Globus pallidus (tissue), 1 donor: ENCODE results near the gene PLD5.

Source experiments
- DNase-seq: peaks from one replicate; pipeline ENCODE4 v3.0.0-alpha.2; 2015; ENCODE audit warnings: low spot score

PLD5 gene

DNA sequence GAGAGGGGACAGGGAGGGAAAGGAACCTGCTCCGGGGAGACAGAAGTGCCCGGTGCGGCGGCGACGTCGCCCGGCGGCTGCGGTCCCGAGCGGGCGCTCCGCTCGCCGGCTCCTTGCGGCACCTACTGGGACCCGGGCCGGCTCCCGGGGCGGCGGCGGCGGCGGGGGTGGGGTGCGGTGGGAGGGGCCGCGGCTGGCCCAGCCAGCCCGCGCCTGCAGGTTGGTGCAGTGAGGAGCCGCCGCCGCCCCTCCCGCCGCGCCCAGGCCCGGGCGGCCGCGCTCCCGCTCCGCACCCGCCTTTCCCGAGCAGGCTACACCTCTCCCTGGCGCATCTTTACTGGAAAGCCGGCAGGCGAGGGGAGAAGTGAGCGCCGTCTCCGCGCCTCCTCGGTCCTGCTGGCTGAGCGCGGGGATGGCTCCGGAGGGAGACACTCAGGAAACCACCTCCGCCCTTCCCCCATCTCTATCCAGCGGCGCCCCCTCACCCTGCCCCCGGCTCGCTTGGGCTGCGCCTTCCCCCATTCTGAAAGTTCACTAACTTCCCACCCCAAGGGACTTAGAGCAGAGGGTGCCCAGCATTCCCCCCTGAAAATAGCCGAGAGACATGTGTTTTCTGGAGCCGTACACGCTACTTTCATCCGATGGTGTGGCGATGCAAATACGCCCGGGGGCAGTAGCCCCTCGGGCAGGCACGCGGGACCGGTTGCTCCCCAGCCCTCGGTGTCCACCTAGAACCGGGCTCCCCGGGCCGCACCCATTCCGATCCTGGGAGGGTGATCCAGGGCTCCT lies at the start of gene PLD5:
Gene PLD5, minus strand, starts transcription at position 127 of the 789 bp plus-strand sequence.
- DNase-seq, result peak; percentile 14

GRCh38 chr1:242569867-242570266 lies 45.4 kb upstream of the PLD5 start:
- DNase-seq, result no peak

GRCh38 chr1:242568666-242569065 lies 44.2 kb upstream of the PLD5 start:
- no peak for DNase-seq

DNA sequence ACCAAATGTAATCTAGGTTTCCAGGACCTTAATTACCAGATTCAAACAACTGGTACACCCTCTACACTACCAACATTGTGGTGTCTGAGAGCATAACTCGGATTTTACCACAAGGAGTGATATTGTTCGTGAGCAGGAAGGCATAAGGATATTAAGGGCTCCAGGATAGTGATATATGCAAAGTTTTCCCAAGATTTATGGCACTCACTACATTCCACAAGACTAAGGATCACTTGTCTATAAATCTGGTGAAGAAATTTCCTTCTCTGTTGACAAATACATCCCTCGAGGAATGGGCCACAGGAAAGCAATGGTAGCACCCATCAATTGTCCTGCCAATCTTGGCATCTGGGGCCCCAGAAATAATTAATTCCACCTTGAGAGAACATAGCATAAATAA lies 43.1 kb upstream of the PLD5 start:
- DNase-seq, result no peak

- DNase-seq, result no peak
Measured at GRCh38 chr1:242556759-242557158, 32.3 kb upstream of the PLD5 start.

GRCh38 chr1:242556276-242556675 lies 31.8 kb upstream of the PLD5 start:
- DNase-seq, result no peak

GRCh38 chr1:242554577-242554976 lies 30.1 kb upstream of the PLD5 start:
- no peak for DNase-seq

- DNase-seq, result no peak
Measured at GRCh38 chr1:242546849-242547729, 22.6 kb upstream of the PLD5 start.

GRCh38 chr1:242546441-242546840 lies 21.9 kb upstream of the PLD5 start:
- no peak for DNase-seq

- DNase-seq, result no peak
Measured at GRCh38 chr1:242544071-242544470, 19.6 kb upstream of the PLD5 start.

- no peak for DNase-seq
Measured at GRCh38 chr1:242542271-242542670, 17.8 kb upstream of the PLD5 start.

DNA sequence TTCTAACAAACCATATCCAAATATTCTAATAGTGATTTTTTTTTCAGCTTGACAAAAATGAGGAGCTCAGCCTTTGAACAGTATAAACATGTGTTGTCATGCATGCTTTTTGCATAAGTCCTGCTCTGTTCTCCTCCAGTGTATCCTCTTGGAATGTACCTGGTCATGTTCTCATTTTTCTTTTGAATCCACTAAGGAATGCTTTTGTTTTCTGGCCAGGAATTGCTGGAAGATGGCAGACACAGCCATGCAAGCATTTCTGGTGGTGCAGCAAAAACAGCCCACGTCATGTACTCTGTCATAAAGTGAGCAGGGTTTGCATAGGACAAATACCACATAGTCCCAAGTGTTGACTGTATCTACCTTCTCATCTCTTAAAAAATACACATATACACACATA lies 11.5 kb upstream of the PLD5 start:
- DNase-seq, result no peak

DNA sequence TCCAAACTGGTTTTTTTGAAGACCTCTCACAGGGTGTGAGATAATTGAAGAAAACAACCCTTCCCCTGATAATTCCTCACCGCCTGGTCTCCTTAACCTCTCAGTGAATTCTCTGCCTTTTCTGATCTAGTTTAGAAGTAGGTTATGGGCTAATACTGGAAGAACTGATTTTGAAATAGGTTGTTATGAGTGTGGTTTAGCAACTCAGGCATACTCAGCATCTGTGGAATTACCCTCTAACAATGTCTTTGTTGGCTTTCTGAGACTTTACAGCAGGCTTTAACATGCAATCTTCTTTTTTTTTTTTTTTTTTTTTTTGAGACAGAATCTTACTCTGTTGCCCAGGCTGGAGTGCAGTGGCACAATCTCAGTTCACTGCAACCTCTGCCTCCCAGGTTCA lies 10.3 kb upstream of the PLD5 start:
- DNase-seq, result no peak

GRCh38 chr1:242530761-242531160 lies 6.3 kb upstream of the PLD5 start:
- no peak for DNase-seq

DNA sequence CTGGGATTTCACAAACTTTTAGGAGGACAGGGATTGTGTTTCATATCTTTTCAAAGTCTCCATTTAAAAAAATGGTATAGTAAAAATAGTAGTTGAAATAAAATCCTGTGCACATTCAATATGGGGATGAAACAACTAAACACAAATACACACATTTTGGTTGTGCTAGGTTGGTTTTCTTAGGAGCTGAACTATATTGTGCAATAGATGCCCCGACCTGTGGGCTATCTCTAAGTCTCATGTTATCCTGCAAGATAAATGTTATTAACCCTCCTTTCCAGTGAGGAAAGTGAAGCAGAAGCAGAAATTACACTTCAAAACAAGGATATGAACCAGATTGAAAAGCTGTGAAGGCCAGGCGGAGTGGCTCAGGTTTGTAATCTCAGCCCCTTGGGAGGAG lies 1.3 kb upstream of the PLD5 start:
- DNase-seq, result no peak

GRCh38 chr1:242525360-242525722 lies 844 bp upstream of the PLD5 start:
- DNase-seq, result no peak

DNA sequence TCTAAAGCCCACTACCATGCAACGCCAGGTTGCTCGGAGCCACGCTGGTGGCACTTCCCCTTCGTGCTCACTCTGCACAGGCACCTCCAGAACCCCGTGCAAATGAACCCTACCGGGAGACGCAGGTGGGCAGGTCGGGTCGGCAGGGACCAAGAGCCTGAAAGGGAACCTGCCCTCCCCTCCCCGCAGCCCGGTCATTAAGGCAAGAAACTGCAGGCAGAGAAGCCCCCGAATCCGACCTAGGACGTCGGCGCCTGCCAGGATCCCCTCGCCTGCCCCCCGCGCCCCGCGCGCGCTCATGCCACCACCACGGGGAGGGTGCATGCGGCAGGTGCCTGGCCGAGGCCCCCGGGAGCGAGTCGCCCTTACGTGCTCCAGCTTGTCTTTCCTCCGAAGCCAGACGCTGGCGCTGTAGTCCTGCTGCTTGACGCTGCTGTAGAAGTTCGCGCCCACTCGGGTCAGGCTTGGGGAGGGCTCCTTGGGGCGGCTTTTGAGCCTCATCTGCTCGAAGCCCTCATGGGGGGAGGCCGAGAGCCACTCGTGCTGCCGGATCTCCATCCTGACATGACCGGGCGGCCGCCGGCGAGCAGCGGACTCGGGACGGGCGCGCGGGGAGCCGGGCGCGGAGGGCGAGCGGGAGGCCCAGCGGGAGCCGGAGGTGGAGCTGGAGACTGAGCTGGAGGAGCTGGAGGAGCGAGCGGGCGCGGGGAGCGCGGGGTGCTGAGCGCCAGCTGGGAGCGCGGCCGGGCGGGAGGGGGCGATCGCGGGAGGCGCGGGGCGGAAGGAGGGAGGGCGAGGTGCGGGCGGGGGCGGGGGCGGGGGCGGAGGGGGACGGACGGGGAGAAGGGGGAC lies 552 bp downstream of the PLD5 start:
- peak; percentile 70 for DNase-seq

- DNase-seq, result peak; percentile 35
Measured at GRCh38 chr1:242522996-242523718, 1.3 kb downstream of the PLD5 start.

DNA sequence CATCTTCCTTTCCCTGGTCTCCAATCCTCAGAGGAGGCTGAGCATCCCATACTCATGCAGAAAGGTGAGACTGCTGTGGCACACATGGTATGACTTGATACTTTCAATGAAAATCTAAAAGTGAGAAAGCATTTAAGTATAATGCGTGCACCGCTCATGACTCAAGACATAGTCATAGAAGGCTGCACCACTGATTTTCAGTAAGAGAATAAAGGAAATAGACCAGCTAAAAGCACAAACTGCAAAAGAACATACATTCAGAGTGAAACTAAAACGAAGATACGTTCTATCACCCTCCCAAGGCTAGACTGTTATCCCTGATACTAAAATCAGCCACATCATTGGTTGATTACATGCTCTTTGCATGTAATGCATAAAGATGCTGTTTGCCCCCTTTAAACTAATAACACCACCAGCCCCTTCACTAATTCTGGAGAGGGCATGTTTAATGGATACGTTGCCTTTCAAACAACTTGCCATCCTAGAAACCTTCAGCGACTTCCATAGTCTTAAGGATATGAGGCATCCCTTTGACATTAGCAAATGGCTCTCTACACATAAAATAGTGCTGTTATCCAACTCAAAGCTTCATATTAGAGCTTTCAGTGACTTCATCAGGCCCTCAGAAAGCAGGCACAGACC lies 2.1 kb downstream of the PLD5 start:
- DNase-seq, result peak; percentile 29

DNA sequence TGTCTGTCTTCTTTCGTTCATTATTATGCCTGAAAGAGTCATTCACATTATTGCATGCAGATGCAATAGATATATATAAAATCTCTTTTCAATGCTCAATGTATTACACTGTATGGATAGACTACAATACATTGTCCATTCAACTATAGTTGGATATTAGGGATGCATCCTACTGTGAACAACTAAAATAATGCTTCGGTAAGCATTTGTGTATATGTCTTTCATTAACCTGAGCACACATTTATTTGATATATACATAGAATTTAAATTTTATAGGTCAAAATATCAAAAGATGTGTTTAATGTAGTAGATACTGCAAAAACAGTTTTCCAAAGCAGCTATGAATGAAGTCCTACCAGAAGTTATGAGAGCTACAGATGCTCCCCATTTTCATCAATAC lies 8.9 kb downstream of the PLD5 start:
- DNase-seq, result no peak

DNA sequence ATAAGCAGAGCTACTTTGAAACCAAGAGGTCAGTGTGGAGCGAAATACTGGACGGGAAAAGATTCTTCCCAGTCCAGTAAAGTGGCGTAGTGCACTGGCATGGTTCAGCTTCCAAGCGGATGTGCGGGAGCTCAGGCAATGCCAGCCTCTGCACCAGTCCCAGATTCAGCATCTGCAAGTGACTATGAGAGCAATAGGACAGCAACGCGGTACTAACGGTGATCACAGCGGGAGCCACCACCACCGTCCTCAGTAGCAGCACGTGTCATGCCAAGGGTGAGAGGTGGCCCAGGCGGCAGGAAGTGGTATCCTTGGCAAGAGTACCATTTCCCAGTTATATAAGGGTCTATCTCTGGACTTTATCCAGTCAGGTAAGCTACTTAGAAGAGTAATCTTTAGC lies 17.8 kb downstream of the PLD5 start:
- no peak for DNase-seq
